Midbrain (tissue), 1 donor: Measurements from ENCODE around the gene P4HA1.
A peak's percentile ranks its signal among the peaks of the same experiment; 100 is the strongest.

Experiments used
- DNase-seq: peaks from one replicate; lab custom pipeline; 2025; lab: John Stamatoyannopoulos, UW

P4HA1 gene

DNA sequence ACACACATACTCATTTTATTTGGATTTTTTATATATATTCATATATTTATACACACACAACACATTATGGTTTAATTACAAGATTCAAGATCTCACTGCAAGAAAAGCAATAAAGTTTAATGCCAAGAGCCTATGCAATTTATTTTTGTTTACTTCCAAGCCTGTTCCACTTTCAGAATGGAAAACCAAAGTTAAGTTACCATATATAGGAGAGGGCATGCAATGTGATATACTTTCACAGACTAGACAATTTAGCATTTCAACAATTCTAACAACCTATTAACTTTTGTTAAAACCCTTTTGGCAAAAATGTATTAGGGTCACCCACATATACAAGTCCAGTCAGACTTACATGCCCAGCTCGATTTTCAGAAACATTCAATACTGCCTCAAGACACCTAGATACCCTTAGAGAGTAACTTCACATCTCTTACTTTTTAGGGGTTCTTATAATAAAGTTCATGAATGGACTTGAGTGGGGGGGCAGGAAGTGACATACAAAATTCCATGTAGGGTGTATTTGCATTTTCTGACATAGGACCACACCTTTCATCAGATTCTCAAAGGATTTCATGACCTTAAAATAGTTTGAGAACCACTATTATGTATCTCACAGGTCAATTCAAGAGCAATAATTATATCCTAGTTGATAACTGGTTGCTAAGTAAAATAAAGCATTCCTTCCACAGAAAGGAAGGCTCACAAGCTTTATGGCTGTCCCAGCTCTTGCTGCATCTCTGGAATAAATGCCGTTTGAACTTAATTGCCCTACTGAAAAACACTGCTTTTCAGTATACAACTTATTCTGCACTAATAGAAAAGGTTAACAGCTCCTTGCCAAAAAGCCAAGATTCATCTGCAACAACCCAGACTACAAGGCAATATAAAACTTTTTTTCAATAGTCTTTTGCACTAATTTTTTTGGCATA is 2.5 kb downstream of the P4HA1 start:
- DNase-seq: no peak

GRCh38 chr10:73092830-73093229 is 3.8 kb downstream of the P4HA1 start:
- DNase-seq: no peak

- DNase-seq: no peak
Observed at GRCh38 chr10:73088304-73088703, 8.4 kb downstream of the P4HA1 start.

DNA sequence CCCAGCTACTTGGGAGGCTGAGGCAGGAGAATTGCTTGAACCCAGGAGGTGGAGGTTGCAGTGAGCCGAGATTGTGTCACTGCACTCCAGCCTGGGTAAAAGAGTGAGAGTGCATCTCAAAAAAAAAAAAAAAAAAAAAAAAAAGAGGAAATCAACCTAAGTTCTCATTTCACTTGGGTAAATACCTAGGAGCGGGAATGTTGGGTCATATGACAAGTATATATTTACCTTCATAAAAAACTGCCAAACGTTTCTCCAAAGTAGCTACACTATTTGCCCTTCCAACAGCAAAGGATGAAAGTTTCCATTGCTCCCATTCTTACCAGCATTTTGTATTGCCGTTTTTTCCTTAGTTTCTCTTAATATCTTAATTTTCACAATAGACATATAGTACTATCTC is 9.8 kb downstream of the P4HA1 start:
- DNase-seq: no peak

GRCh38 chr10:73084209-73084608 is 12.5 kb downstream of the P4HA1 start:
- no peak for DNase-seq

DNA sequence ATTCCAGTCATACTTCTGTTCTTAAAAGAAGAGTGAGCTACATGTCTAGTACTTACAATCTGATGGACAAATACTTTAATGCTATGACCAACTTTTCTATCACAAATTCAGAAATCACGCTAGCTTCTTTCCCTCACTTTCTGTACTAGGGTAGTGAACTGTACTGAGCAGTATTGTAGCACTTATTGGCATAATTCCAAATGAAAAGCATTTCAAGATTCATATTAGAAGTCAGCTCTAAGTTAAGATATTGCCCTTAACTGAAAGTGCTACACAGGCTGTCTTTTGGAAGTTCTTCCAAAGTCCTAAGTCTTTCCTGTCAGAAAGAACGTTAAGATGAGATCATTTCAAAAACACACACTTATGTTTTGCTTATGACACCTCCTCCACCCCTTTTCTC is 13.4 kb downstream of the P4HA1 start:
- no peak for DNase-seq

- DNase-seq: no peak
Observed at GRCh38 chr10:73079779-73080541, 16.7 kb downstream of the P4HA1 start.

GRCh38 chr10:73076360-73077183 is 20.1 kb downstream of the P4HA1 start:
- DNase-seq: peak; percentile 73

- no peak for DNase-seq
Observed at GRCh38 chr10:73075829-73076228, 20.8 kb downstream of the P4HA1 start.

DNA sequence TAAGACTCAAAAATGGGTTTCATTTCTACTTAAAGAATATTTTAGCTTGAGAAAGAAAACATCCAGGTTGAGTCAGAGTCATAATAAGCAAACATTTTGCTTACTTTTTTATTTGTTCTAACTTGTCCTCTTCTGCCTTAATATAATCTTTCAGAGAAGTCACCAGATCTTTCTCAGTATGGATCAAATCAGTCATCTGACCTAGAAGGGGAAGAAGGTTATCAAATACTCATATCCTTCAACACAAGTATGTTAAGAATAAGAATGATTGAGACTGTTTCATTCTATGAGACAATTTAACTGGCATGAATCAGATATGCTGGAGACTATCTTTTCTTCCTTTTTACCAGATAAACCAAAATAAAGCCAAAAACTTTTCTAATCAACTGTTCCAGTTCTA is 23.0 kb downstream of the P4HA1 start:
- DNase-seq: no peak

- DNase-seq: no peak
Observed at GRCh38 chr10:73065441-73065840, 31.2 kb downstream of the P4HA1 start.

GRCh38 chr10:73061743-73062142 is 34.9 kb downstream of the P4HA1 start:
- no peak for DNase-seq

DNA sequence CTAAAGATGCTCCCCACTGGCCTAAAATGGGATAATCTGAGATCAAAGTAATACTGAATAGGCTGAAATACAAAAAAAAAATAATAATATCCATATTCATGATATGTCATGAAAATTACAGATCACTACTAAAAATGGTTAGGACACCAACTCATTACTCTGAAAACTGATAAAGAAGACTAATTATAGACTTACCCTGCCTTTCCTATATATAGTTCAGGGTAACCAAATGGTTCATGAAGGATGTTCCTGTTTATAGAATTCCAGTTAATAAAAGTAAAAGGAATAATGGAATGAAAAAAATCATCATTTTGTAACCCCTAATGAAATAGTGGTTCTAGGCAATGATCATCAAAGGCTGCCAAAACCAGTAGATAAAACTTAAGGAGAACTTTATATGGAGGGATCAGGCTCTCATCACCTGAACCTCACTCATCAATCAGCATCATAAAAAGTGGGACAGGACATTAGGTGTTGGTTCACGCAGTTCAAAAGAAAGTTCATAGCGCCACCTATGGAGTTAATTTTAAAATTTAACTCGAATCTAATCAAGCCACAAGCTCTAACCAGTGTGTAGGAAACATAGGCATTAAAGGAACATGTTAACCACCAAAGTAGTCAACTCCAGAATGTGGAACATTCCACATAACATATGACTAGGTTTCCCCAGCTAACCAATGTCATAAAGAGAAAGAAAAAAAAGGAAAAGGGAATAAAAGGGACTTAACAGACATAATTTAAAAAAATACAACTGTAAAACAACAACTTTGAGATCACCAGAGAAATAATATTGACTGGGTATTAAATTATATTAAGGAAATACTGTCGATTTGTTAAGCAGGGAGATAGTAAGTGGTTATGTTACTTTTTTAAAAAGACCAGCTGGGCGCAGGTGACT is 35.7 kb downstream of the P4HA1 start:
- DNase-seq: peak; percentile 18

DNA sequence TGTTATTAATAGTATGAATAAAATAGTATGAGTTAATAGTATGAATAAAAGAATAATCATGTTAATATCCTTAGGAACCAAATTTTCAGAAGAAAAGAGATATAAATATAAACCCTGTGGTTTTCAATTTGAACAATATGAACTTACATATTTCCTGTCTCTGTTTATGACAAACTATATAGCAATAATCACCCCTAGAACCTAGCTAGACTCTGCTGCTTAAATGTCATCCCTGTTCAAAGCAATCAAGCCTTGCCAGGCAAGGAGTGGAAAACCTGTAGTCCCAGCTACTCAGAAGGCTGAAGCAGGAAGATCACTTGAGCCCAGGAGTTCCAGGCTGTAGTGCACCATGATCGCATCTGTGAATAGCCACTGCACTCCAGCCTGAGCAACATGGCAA is 36.5 kb downstream of the P4HA1 start:
- no peak for DNase-seq

GRCh38 chr10:73058057-73058591 is 38.5 kb downstream of the P4HA1 start:
- DNase-seq: no peak

- no peak for DNase-seq
Observed at GRCh38 chr10:73054286-73054685, 42.4 kb downstream of the P4HA1 start.

DNA sequence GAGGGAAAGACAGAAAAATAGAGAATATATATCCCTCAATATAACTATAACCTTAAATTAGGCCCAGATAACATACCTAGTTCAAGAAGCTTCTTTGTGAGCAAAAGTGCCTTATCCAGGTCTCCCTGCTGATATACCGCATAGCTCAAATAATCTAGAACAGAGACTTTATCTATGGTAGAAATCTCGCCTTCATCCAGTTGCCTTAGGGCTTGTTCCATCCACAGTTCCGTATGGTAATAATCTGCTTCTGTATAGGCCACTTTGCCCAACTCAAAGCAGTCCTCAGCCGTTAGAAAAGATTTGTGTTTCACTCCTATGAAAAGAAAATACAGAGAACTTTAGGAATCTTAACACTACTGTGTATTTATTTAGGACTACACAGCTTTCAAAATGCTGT is 43.4 kb downstream of the P4HA1 start:
- no peak for DNase-seq

DNA sequence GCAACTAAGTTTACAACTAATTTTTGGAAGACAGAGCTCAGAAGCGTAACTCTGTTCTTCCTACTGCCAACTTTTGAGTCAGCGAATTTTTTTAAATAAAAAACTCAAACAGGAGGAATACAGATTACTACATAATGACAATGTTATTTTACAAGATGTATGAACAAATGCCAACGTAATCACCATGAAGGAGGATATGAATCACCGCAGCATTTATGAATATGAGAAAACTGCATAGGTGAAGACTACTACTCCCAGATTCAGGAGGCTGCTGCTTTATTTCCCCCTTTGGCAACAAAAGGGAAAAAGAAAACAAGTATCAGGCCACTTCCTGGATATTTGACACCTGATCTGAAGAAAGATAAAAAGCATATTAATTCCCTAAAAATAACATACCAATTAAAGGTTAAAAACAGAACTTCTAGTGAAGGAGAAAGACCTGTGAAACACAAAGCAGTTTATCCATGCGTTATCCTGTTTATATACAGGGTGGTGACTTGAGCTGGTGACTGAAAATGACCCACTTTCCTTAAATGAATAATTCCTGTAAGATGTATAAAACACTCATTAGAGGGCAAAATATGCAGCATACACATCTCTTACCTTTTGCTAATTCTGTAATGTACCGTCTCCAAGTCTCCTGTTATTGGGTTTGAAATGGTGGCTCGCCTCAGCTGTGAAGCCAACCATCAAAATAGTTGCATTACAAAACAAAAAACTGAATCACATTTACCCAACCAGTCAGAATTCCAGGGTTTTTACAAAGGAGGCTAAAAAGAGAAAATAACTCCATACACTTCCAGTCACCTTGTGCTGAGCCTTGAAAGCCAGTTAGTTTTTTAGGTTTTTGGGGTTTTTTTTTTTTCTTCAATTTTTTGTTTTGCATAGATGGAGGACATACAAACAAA is 52.0 kb downstream of the P4HA1 start:
- DNase-seq: no peak

DNA sequence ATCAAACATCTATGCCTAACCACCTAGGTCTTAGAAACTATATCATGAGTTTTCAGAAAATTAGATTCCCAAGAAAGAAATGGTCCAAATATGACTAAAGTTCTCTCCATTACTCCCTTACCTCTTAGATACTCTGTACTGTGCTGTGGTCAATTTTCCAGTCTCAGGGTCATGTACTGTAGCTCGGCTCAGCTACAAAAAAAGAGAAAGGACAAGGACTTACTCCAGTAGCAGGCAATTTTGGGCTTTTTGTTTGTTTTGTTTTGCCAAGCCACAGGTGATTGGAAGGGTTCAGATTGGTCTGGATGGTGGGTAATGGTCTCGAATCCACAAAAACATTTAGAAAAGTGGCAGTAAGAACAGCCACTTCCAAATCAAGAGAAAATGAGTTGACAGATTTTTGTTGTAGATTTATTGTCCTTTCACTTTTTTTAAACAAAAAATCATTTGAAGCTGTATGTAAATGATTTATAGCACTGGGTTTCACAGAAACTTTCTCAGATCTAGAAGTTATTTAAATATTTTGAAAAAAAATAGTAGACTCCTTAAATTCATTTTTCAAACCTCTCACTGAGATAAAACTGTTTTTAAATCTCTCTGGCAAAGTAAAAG is 52.8 kb downstream of the P4HA1 start:
- DNase-seq: no peak
